Neural progenitor cell (in vitro differentiated cells): ENCODE data around the gene UTY. TPM values are rescaled to one million over a fixed set of nuclear protein-coding genes. Genes with fewer than 3 reads are reported as not detected.

Source experiments
- DNase-seq: peaks from one replicate; pipeline ENCODE4 v3.0.0-alpha.2; 2016; ENCODE audit warnings: low spot score
- H2AFZ ChIP-seq: fragments of 200-600 bp; sonication (generic); replicated peaks from 2 replicates; pipeline ENCODE4 v1.6.1; 2016; ENCODE audit warnings: antibody characterized with exemption
- H3F3A ChIP-seq: fragments of 200-600 bp; sonication (generic); 2 replicates; pipeline ENCODE4 v1.6.1; 2016; ENCODE audit warnings: antibody characterized with exemption, low read depth
- H3K27ac ChIP-seq: fragments of 200-600 bp; sonication (generic); 2 replicates; pipeline ENCODE4 v1.5.1; 2016; ENCODE audit warnings: mild to moderate bottlenecking
- H3K27me3 ChIP-seq: fragments of 200-600 bp; sonication (generic); 2 replicates; pipeline ENCODE4 v1.6.1; 2016; ENCODE audit warnings: mild to moderate bottlenecking, moderate library complexity
- H3K36me3 ChIP-seq: fragments of 200-600 bp; sonication (generic); 2 replicates; pipeline ENCODE4 v1.5.1; 2016
- H3K4me1 ChIP-seq: fragments of 200-600 bp; sonication (generic); 2 replicates; pipeline ENCODE4 v1.6.1; 2016; ENCODE audit warnings: mixed run types
- H3K4me2 ChIP-seq: fragments of 200-600 bp; sonication (generic); 2 replicates; pipeline ENCODE4 v1.6.1; 2016
- H3K4me3 ChIP-seq: fragments of 200-600 bp; sonication (generic); 2 replicates; pipeline ENCODE4 v1.5.1; 2016
- H3K79me2 ChIP-seq: fragments of 200-600 bp; sonication (generic); 2 replicates; pipeline ENCODE4 v1.6.1; 2016; ENCODE audit warnings: low read depth
- H3K9ac ChIP-seq: fragments of 200-600 bp; sonication (generic); 2 replicates; pipeline ENCODE4 v1.6.1; 2016
- H3K9me3 ChIP-seq: fragments of 200-600 bp; sonication (generic); 2 replicates; pipeline ENCODE4 v1.5.1; 2016; ENCODE audit warnings: low read depth
- H4K20me1 ChIP-seq: fragments of 200-600 bp; sonication (generic); 2 replicates; pipeline ENCODE4 v1.6.1; 2016; ENCODE audit warnings: low read depth
- H3K27ac Mint-ChIP-seq: 3 replicates; pipeline ENCODE4 v1.8.0; 2021; ENCODE audit warnings: mixed read lengths
- H3K27me3 Mint-ChIP-seq: 2 replicates; pipeline ENCODE4 v1.8.0; 2022; ENCODE audit warnings: low read depth, mild to moderate bottlenecking, inconsistent platforms, moderate library complexity, mixed read lengths; ENCODE audit not compliant: insufficient read depth
- H3K36me3 Mint-ChIP-seq: 3 replicates; pipeline ENCODE4 v1.8.0; 2021; ENCODE audit warnings: mixed read lengths
- H3K4me1 Mint-ChIP-seq: 3 replicates; pipeline ENCODE4 v1.8.0; 2021; ENCODE audit warnings: mixed read lengths
- H3K4me3 Mint-ChIP-seq: 3 replicates; pipeline ENCODE4 v1.8.0; 2021; ENCODE audit warnings: mild to moderate bottlenecking, moderate library complexity, mixed read lengths
- H3K9me3 Mint-ChIP-seq: 3 replicates; pipeline ENCODE4 v1.8.0; 2020; ENCODE audit warnings: mixed read lengths
- CTCF ChIP-seq: fragments of 200-600 bp; sonication (generic); IDR thresholded peaks from 2 replicates; pipeline ENCODE4 v1.5.1; 2017; ENCODE audit warnings: antibody characterized with exemption, mild to moderate bottlenecking
- EZH2 ChIP-seq: fragments of 200-600 bp; sonication (generic); IDR thresholded peaks from 2 replicates; pipeline ENCODE4 v1.6.1; 2017; ENCODE audit warnings: antibody characterized with exemption, mild to moderate bottlenecking, moderate library complexity
- EZH2phosphoT487 ChIP-seq: fragments of 200-600 bp; sonication (generic); IDR thresholded peaks from 2 replicates; pipeline ENCODE4 v1.6.1; 2017; ENCODE audit warnings: antibody characterized with exemption
- total RNA-seq: library from RNA; depleted of rRNA; stranded (reverse); fragments of >200 nt; gene quantifications from 2 replicates; pipeline ENCODE4 v1.2.3, GENCODE V29; 2015; ENCODE audit warnings: low replicate concordance

UTY gene
- total RNA-seq, 1 donor from 2014 or later: not detected

- no peaks in the 10 kb centered on the region for H3K4me1 ChIP-seq
- H3K79me2 ChIP-seq: no peaks in the 10 kb centered on the region
- TF ChIP-seq EZH2: no peak
- TF ChIP-seq CTCF: no peak
- TF ChIP-seq EZH2phosphoT487: no peak
- H3F3A ChIP-seq: no peaks in the 10 kb centered on the region
- no peaks in the 10 kb centered on the region for H3K27me3 Mint-ChIP-seq
- no peak overlapping the region for H3K4me3 Mint-ChIP-seq
- no peaks in the 10 kb centered on the region for H3K36me3 ChIP-seq
- no peak overlapping the region for H3K4me3 ChIP-seq
- no peaks in the 10 kb centered on the region for H3K27me3 ChIP-seq
- H3K27ac Mint-ChIP-seq: no peak overlapping the region
- H2AFZ ChIP-seq: no peak overlapping the region
- H3K9me3 Mint-ChIP-seq: no peaks in the 10 kb centered on the region
- H3K9ac ChIP-seq: no peak overlapping the region
- DNase-seq: no peak
- no peaks in the 10 kb centered on the region for H3K9me3 ChIP-seq
- no peaks in the 10 kb centered on the region for H4K20me1 ChIP-seq
- H3K4me1 Mint-ChIP-seq: no peaks in the 10 kb centered on the region
- no peaks in the 10 kb centered on the region for H3K36me3 Mint-ChIP-seq
- no peak overlapping the region for H3K4me2 ChIP-seq
- H3K27ac ChIP-seq: no peak overlapping the region
Observed at GRCh38 chrY:13429551-13429950, 50.3 kb downstream of the UTY start.

GRCh38 chrY:13423281-13423732, 56.5 kb downstream of the UTY start:
- H3K4me2 ChIP-seq: no peak overlapping the region
- H3K4me1 ChIP-seq: no peaks in the 10 kb centered on the region
- H3K36me3 Mint-ChIP-seq: no peaks in the 10 kb centered on the region
- H2AFZ ChIP-seq: no peak overlapping the region
- H3K79me2 ChIP-seq: no peaks in the 10 kb centered on the region
- no peak overlapping the region for H3K27ac ChIP-seq
- H3K36me3 ChIP-seq: no peaks in the 10 kb centered on the region
- H3K4me3 ChIP-seq: no peak overlapping the region
- H4K20me1 ChIP-seq: no peaks in the 10 kb centered on the region
- H3K9ac ChIP-seq: no peak overlapping the region
- no peaks in the 10 kb centered on the region for H3K9me3 ChIP-seq
- H3K27me3 ChIP-seq: no peaks in the 10 kb centered on the region
- H3F3A ChIP-seq: no peaks in the 10 kb centered on the region
- no peaks in the 10 kb centered on the region for H3K9me3 Mint-ChIP-seq
- H3K4me1 Mint-ChIP-seq: no peaks in the 10 kb centered on the region
- no peak for TF ChIP-seq CTCF
- no peak for TF ChIP-seq EZH2phosphoT487
- no peak for TF ChIP-seq EZH2
- no peak for DNase-seq
- H3K27me3 Mint-ChIP-seq: no peaks in the 10 kb centered on the region
- no peak overlapping the region for H3K27ac Mint-ChIP-seq
- H3K4me3 Mint-ChIP-seq: no peak overlapping the region

- H3K4me1 ChIP-seq: no peaks in the 10 kb centered on the region
- no peak for DNase-seq
- H3K9me3 Mint-ChIP-seq: no peaks in the 10 kb centered on the region
- no peak overlapping the region for H3K4me2 ChIP-seq
- H4K20me1 ChIP-seq: no peaks in the 10 kb centered on the region
- TF ChIP-seq EZH2: no peak
- no peak for TF ChIP-seq EZH2phosphoT487
- no peak for TF ChIP-seq CTCF
- H3K9me3 ChIP-seq: no peaks in the 10 kb centered on the region
- H3K9ac ChIP-seq: no peak overlapping the region
- no peak overlapping the region for H2AFZ ChIP-seq
- no peak overlapping the region for H3K27ac ChIP-seq
- no peak overlapping the region for H3K27ac Mint-ChIP-seq
- no peaks in the 10 kb centered on the region for H3K27me3 Mint-ChIP-seq
- no peaks in the 10 kb centered on the region for H3F3A ChIP-seq
- H3K27me3 ChIP-seq: no peaks in the 10 kb centered on the region
- H3K79me2 ChIP-seq: no peaks in the 10 kb centered on the region
- H3K4me3 ChIP-seq: no peak overlapping the region
- H3K36me3 ChIP-seq: no peaks in the 10 kb centered on the region
- H3K4me1 Mint-ChIP-seq: no peaks in the 10 kb centered on the region
- H3K4me3 Mint-ChIP-seq: no peak overlapping the region
- no peaks in the 10 kb centered on the region for H3K36me3 Mint-ChIP-seq
Observed at GRCh38 chrY:13416869-13417661, 62.8 kb downstream of the UTY start.
